Mesendoderm (in vitro differentiated cells): Measurements from ENCODE around the gene AGBL1.

Experiments used
- DNase-seq: peaks from one replicate; pipeline ENCODE4 v3.0.0; 2013
- H2AK5ac ChIP-seq: 2 replicates; pipeline ENCODE4 v1.6.1; 2013; ENCODE audit warnings: low read length, inconsistent platforms
- H2BK120ac ChIP-seq: 2 replicates; pipeline ENCODE4 v1.6.1; 2013; ENCODE audit warnings: low read depth, mild to moderate bottlenecking, low read length, moderate library complexity, mixed read lengths
- H2BK15ac ChIP-seq: replicated peaks from 2 replicates; pipeline ENCODE4 v1.6.1; 2013; ENCODE audit warnings: low read depth, mild to moderate bottlenecking, moderate library complexity
- H2BK5ac ChIP-seq: 2 replicates; pipeline ENCODE4 v1.6.1; 2013; ENCODE audit warnings: low read length, inconsistent platforms
- H3K18ac ChIP-seq: 2 replicates; pipeline ENCODE4 v1.6.1; 2013; ENCODE audit warnings: mild to moderate bottlenecking, low read length, mixed read lengths
- H3K23ac ChIP-seq: one replicate; pipeline ENCODE4 v1.6.1; 2013; ENCODE audit warnings: low read length
- H3K27ac ChIP-seq: 2 replicates; pipeline ENCODE4 v1.5.1; 2013; ENCODE audit warnings: low read depth, mild to moderate bottlenecking, inconsistent platforms, low read length, moderate library complexity
- H3K27me3 ChIP-seq: 2 replicates; pipeline ENCODE4 v1.6.1; 2013; ENCODE audit warnings: low read length, control low read depth, mild to moderate bottlenecking, inconsistent platforms; ENCODE audit not compliant: insufficient read depth, poor library complexity
- H3K36me3 ChIP-seq: 2 replicates; pipeline ENCODE4 v1.6.1; 2013; ENCODE audit warnings: low read length, inconsistent platforms; ENCODE audit not compliant: control insufficient read depth, insufficient read depth
- H3K4ac ChIP-seq: one replicate; pipeline ENCODE4 v1.6.1; 2013; ENCODE audit warnings: low read depth, mild to moderate bottlenecking, low read length, moderate library complexity
- H3K4me1 ChIP-seq: 2 replicates; pipeline ENCODE4 v1.6.1; 2013; ENCODE audit warnings: low read depth, low read length, inconsistent platforms; ENCODE audit not compliant: control insufficient read depth
- H3K4me2 ChIP-seq: 2 replicates; pipeline ENCODE4 v1.6.1; 2013; ENCODE audit warnings: low read length
- H3K4me3 ChIP-seq: 2 replicates; pipeline ENCODE4 v1.5.1; 2013; ENCODE audit warnings: mild to moderate bottlenecking, low read length
- H3K56ac ChIP-seq: one replicate; pipeline ENCODE4 v1.6.1; 2013; ENCODE audit warnings: low read length
- H3K79me1 ChIP-seq: 2 replicates; pipeline ENCODE4 v1.6.1; 2013; ENCODE audit warnings: low read length, inconsistent platforms
- H3K79me2 ChIP-seq: 2 replicates; pipeline ENCODE4 v1.6.1; 2013; ENCODE audit warnings: mild to moderate bottlenecking, low read length; ENCODE audit not compliant: control insufficient read depth, insufficient read depth
- H3K9ac ChIP-seq: 2 replicates; pipeline ENCODE4 v1.6.1; 2013; ENCODE audit warnings: low read length, inconsistent platforms
- H4K5ac ChIP-seq: one replicate; pipeline ENCODE4 v1.6.1; 2013; ENCODE audit warnings: low read length
- H4K8ac ChIP-seq: one replicate; pipeline ENCODE4 v1.6.1; 2013; ENCODE audit warnings: low read depth, mild to moderate bottlenecking, control low read depth, low read length, moderate library complexity
- WGBS: extraction: QIAGEN DNeasy Blood & Tissue Kit; methylation state at CpG from one replicate; pipeline ENCODE4 v1.1.7; 2013; ENCODE audit warnings: low lambda C conversion rate, missing lambda C conversion rate; ENCODE audit not compliant: insufficient coverage; ENCODE audit errors: extremely low coverage; 5-methylcytosine and 5-hydroxymethylcytosine counted together

AGBL1 gene

DNA sequence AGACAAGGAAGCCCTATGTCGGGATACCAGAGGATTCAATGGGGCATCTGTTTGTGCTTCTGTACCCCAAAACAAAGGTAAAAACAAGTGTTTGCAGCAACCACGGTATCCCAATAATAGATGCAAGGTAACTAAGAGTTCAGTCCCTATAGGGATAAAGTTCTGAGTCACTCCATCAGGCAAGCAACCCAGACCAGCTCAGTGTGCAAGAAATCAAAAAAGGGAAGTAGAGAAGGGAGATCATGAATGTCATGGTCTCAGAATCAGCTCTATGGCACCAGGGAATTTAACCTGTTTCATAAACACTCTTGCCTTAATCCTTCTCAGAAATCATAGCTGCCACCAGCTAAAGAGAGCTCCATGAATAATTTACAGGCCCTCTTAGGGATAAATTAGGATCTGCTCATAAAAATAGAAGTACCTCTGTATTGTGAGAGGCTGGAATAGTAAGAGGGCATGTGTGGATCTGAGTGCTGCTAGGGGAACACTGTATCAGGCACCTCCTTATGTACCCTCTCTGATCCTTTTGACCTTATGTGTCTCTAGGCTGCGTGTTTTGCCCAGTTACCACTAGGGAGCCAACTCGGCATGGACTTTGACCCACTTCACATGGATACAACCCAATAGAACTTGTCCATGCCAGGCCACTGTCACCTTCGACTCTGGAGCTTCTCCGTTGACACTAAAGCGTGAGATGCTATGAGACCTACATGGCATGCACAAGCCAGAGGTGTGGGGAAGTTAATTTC lies 754.6 kb downstream of the AGBL1 start:
- Histone ChIP-seq H3K4me3 (no peak overlapping the region), H3K4ac (no peak overlapping the region), H2BK15ac (no peak overlapping the region), H3K23ac (no peak overlapping the region), H4K5ac (no peak overlapping the region), H3K27ac (no peak overlapping the region), H3K4me2 (no peak overlapping the region), H2BK120ac (no peak overlapping the region), H2AK5ac (no peak overlapping the region), H3K79me2 (no peaks in the 10 kb centered on the region), H3K18ac (no peak overlapping the region), H3K9ac (no peak overlapping the region), H3K56ac (no peak overlapping the region), H3K27me3 (no peaks in the 10 kb centered on the region), H3K79me1 (no peaks in the 10 kb centered on the region), H3K4me1 (no peaks in the 10 kb centered on the region), H3K36me3 (no peaks in the 10 kb centered on the region), H2BK5ac (no peak overlapping the region), H4K8ac (no peak overlapping the region)
- WGBS: no CpG with 5 or more reads among the region's 7 CpGs
- DNase-seq: no peak

DNA sequence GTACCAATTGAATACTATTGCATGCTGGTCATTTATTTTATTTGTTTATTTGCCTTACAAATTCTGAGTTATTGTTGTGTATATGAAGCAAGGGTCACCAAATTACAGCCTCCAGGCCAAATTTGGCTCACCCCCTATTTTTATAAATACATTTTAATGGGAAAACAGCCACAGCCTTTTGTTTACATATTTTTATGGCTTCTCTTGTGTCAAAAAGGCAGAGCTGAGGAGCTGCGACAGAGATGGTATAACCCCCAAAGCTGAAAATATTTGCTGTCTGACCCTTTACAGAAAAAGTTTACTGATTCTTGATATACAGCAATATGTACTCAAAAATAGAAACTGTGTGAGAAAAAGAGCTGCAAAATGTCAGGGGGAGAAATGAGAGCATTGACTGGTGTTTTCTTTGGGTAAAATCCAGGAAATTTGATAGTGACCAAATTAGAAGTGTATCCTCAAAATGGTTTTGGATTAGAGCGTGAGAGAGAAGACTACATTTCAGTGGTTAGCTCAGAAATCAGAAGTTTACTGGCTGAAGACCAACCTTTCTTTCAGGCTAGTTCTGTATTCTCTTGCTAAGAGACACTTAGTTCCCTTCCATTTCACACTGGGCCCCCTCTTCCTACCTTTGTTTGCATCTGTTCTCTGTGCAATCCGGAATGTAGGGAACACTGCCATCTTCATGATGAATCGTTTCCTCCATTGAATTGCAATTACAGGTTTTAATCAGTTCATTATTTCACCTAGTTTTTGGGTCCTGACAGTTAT lies 757.8 kb downstream of the AGBL1 start:
- Histone ChIP-seq H4K5ac (no peak overlapping the region), H2BK120ac (no peak overlapping the region), H3K79me2 (no peaks in the 10 kb centered on the region), H3K4ac (no peak overlapping the region), H3K27ac (no peak overlapping the region), H4K8ac (no peak overlapping the region), H3K23ac (no peak overlapping the region), H3K18ac (no peak overlapping the region), H3K4me3 (no peak overlapping the region), H3K9ac (no peak overlapping the region), H3K27me3 (no peaks in the 10 kb centered on the region), H3K4me2 (no peak overlapping the region), H2BK5ac (no peak overlapping the region), H3K4me1 (no peaks in the 10 kb centered on the region), H3K79me1 (no peaks in the 10 kb centered on the region), H3K36me3 (no peaks in the 10 kb centered on the region), H3K56ac (no peak overlapping the region), H2BK15ac (no peak overlapping the region), H2AK5ac (no peak overlapping the region)
- no peak for DNase-seq
- WGBS: no CpG with 5 or more reads among the region's 4 CpGs

DNA sequence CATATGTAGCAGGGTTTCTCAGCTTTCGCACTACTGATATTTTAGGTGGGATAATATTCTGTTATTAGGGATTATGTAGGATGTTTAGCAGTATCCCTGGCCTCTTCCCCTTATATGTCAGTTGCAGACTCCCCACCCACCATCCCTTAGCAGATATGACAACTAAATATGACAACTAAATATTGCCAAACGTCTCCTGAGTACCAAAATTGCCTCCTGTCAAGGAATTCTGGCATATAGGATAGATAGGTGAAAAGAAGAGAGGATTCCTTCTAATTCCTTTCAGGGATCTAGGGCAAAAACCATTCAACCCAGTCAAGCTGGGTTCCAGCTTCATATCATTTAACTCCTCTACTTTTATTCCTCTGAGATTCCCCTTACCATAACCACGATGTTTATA lies 759.8 kb downstream of the AGBL1 start:
- H3K79me1 ChIP-seq: no peaks in the 10 kb centered on the region
- no peak overlapping the region for H3K27ac ChIP-seq
- H3K27me3 ChIP-seq: no peaks in the 10 kb centered on the region
- no peak overlapping the region for H3K4ac ChIP-seq
- no peaks in the 10 kb centered on the region for H3K36me3 ChIP-seq
- no peak for DNase-seq
- H4K8ac ChIP-seq: no peak overlapping the region
- H4K5ac ChIP-seq: no peak overlapping the region
- H3K23ac ChIP-seq: no peak overlapping the region
- H3K9ac ChIP-seq: no peak overlapping the region
- H2BK5ac ChIP-seq: no peak overlapping the region
- no peak overlapping the region for H2AK5ac ChIP-seq
- no peak overlapping the region for H2BK120ac ChIP-seq
- H3K56ac ChIP-seq: no peak overlapping the region
- H3K18ac ChIP-seq: no peak overlapping the region
- H3K4me1 ChIP-seq: no peaks in the 10 kb centered on the region
- WGBS: no CpG with 5 or more reads among the region's 3 CpGs
- no peak overlapping the region for H3K4me2 ChIP-seq
- H3K79me2 ChIP-seq: no peaks in the 10 kb centered on the region
- H2BK15ac ChIP-seq: no peak overlapping the region
- H3K4me3 ChIP-seq: no peak overlapping the region

DNA sequence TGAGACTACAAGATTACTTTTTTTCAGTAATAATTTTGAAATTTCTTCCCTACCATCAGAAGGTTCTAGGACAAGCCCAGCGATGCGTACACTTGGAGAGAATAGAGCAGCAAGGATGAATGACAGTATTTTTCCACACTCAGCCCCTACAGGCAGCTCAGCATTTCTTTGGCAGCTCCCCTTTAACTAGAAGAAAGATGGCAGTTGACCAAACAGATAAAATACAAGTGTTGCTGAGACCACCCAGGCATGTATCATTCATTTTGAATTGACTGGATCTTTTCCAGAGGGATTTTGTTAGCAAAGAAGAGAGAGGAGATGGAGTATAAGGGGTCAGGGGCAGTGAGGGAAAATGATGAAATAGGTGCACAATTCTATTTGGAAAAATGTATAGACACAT lies 761.3 kb downstream of the AGBL1 start:
- Histone ChIP-seq H2AK5ac (no peak overlapping the region), H2BK15ac (no peak overlapping the region), H3K36me3 (no peaks in the 10 kb centered on the region), H4K8ac (no peak overlapping the region), H3K4ac (no peak overlapping the region), H4K5ac (no peak overlapping the region), H3K56ac (no peak overlapping the region), H3K79me1 (no peaks in the 10 kb centered on the region), H3K18ac (no peak overlapping the region), H3K4me2 (no peak overlapping the region), H2BK5ac (no peak overlapping the region), H3K4me1 (no peaks in the 10 kb centered on the region), H3K4me3 (no peak overlapping the region), H3K9ac (no peak overlapping the region), H3K27ac (no peak overlapping the region), H2BK120ac (no peak overlapping the region), H3K27me3 (no peaks in the 10 kb centered on the region), H3K79me2 (no peaks in the 10 kb centered on the region), H3K23ac (no peak overlapping the region)
- WGBS: no CpG with 5 or more reads among the region's 2 CpGs
- no peak for DNase-seq

- Histone ChIP-seq H3K27ac (no peak overlapping the region), H4K8ac (no peak overlapping the region), H3K18ac (no peak overlapping the region), H3K4me1 (no peaks in the 10 kb centered on the region), H3K56ac (no peak overlapping the region), H3K4me3 (no peak overlapping the region), H3K79me2 (no peaks in the 10 kb centered on the region), H4K5ac (no peak overlapping the region), H3K79me1 (no peaks in the 10 kb centered on the region), H3K27me3 (no peaks in the 10 kb centered on the region), H2BK15ac (no peak overlapping the region), H2BK120ac (no peak overlapping the region), H3K4me2 (no peak overlapping the region), H3K9ac (no peak overlapping the region), H3K36me3 (no peaks in the 10 kb centered on the region), H2AK5ac (no peak overlapping the region), H3K4ac (no peak overlapping the region), H3K23ac (no peak overlapping the region), H2BK5ac (no peak overlapping the region)
- DNase-seq: no peak
- WGBS: no CpG with 5 or more reads among the region's 1 CpG
Observed at GRCh38 chr15:86842199-86842598, 762.5 kb downstream of the AGBL1 start.
